Cardiac fibroblast (primary cell): ENCODE results near the gene GNG14.

ENCODE experiments used
- DNase-seq, 2 donors: peaks; one replicate each; pipeline versions ENCODE4 v3.0.0 to v3.0.0-alpha.2; 2010; ENCODE audit warnings: low read depth in 2 of 2
- H3K4me3 ChIP-seq, 2 donors: replicated peaks in 1 of 2; 1 replicate in 1 of 2; 2 replicates in 1 of 2; pipeline ENCODE4 v1.5.1; 2011; ENCODE audit warnings: low read depth in 2 of 2, low read length in 2 of 2, mild to moderate bottlenecking in 2 of 2, moderate library complexity in 1 of 2
- CTCF ChIP-seq: IDR thresholded peaks from one replicate; pipeline ENCODE4 v1.5.1; 2011; ENCODE audit warnings: low read depth, mild to moderate bottlenecking, low read length, inconsistent platforms

GNG14 gene

GRCh38 chr19:12715102-12715501 is 27.3 kb downstream of the GNG14 start:
- no peak for DNase-seq
- no peak for TF ChIP-seq CTCF
- no peak overlapping the region for H3K4me3 ChIP-seq

GRCh38 chr19:12715929-12716328 is 28.1 kb downstream of the GNG14 start:
- no peak overlapping the region for H3K4me3 ChIP-seq
- TF ChIP-seq CTCF: no peak
- DNase-seq: no peak

GRCh38 chr19:12720296-12720695 is 32.5 kb downstream of the GNG14 start:
- no peak for TF ChIP-seq CTCF
- peak overlapping the region; percentile 69 to 78 for H3K4me3 ChIP-seq
- DNase-seq: no peak

GRCh38 chr19:12720851-12721655 is 33.3 kb downstream of the GNG14 start:
- TF ChIP-seq CTCF: no peak
- H3K4me3 ChIP-seq: peak overlapping the region; percentile 69 to 78
- peak; percentile 27 to 35 for DNase-seq

GRCh38 chr19:12721656-12722565 is 34.1 kb downstream of the GNG14 start:
- peak; percentile 65 to 90 for DNase-seq
- peak overlapping the region; percentile 69 to 78 for H3K4me3 ChIP-seq
- no peak for TF ChIP-seq CTCF

- TF ChIP-seq CTCF: no peak
- DNase-seq: peak; percentile 99 to 100
Observed at GRCh38 chr19:12722566-12723380, 35.0 kb downstream of the GNG14 start.

More at GRCh38 chr19:12722566-12723380, 35.0 kb downstream of the GNG14 start:
- peak overlapping the region; percentile 69 to 78 for H3K4me3 ChIP-seq
